Breast epithelium (tissue), 4 donors: ENCODE data around the gene MKRN1. TPM values are rescaled to one million over a fixed set of nuclear protein-coding genes. Genes with fewer than 3 reads are reported as not detected.
A peak's percentile ranks its signal among the peaks of the same experiment; 100 is the strongest.

Experiments used
- DNase-seq, 2 donors: peaks; one replicate each; pipeline ENCODE4 v3.0.0-alpha.2; 2019; ENCODE audit warnings: low spot score in 2 of 2
- H3K27ac ChIP-seq, 2 donors: fragments of 200-600 bp; sonication (generic) in 1 of 2; one replicate each; pipeline ENCODE4 v1.5.1; 2016 to 2019; ENCODE audit warnings: mild to moderate bottlenecking in 1 of 2
- H3K27me3 ChIP-seq, 2 donors: fragments of 200-600 bp; sonication (generic) in 1 of 2; one replicate each; pipeline versions ENCODE4 v1.5.1 to v1.6.0; 2017 to 2019; ENCODE audit warnings: control low read depth in 1 of 2, mild to moderate bottlenecking in 1 of 2
- H3K36me3 ChIP-seq: fragments of 200-600 bp; one replicate; pipeline ENCODE4 v1.5.1; 2019
- H3K4me1 ChIP-seq, 2 donors: fragments of 200-600 bp; sonication (generic); one replicate each; pipeline ENCODE4 v1.5.1; 2016 to 2019; ENCODE audit warnings: control low read depth in 1 of 2
- H3K4me3 ChIP-seq, 3 donors: fragments of 200-600 bp; sonication (generic); 1 replicate in 2 of 3; 2 replicates in 1 of 3; pipeline ENCODE4 v1.5.1; 2016 to 2019; ENCODE audit warnings: mild to moderate bottlenecking in 3 of 3, moderate library complexity in 2 of 3
- H3K9me3 ChIP-seq, 2 donors: fragments of 200-600 bp; sonication (generic) in 1 of 2; one replicate each; pipeline ENCODE4 v1.5.1; 2016 to 2019; ENCODE audit warnings: control low read depth in 1 of 2
- CTCF ChIP-seq, 3 donors: fragments of 450-650 bp; IDR thresholded peaks; one replicate each; pipeline ENCODE4 v1.5.1; 2016 to 2017; ENCODE audit warnings: antibody characterized with exemption in 3 of 3, mild to moderate bottlenecking in 3 of 3, moderate library complexity in 3 of 3
- POLR2A ChIP-seq: fragments of 450-650 bp; IDR thresholded peaks from one replicate; pipeline ENCODE4 v1.6.1; 2016; ENCODE audit warnings: antibody characterized with exemption, mild to moderate bottlenecking, moderate library complexity
- POLR2AphosphoS5 ChIP-seq, 3 donors: sonication (generic); formaldehyde crosslinking; IDR thresholded peaks; one replicate each; pipeline ENCODE4 v1.6.1; 2017; ENCODE audit warnings: antibody characterized with exemption in 3 of 3
- intact Hi-C: fragments of 100-400 bp; cut with DNase I; formaldehyde crosslinking; loops from one replicate; pipeline ENCODE4 v1.15.1; 2023; ENCODE audit warnings: low total_unique reads
- total RNA-seq, 3 donors: library from RNA; depleted of rRNA; stranded (reverse); fragments of >200 nt; gene quantifications; one replicate each; pipeline ENCODE4 v1.1.0, GENCODE V29; 2016

MKRN1 gene
- total RNA-seq, 3 donors from 2014 or later: 58.7 to 96.2 (median 85.0) TPM

- DNase-seq: no peak
- intact Hi-C loops: no loop called here
- no peak overlapping the region for H3K4me3 ChIP-seq
- H3K36me3 ChIP-seq: no peaks in the 10 kb centered on the region
- H3K9me3 ChIP-seq: no peaks in the 10 kb centered on the region
- H3K4me1 ChIP-seq: no peaks in the 10 kb centered on the region
- no peak for TF ChIP-seq CTCF (IDR thresholded peaks at IDR 0.05)
- H3K27ac ChIP-seq: no peak overlapping the region
- no peaks in the 10 kb centered on the region for H3K27me3 ChIP-seq
Measured at GRCh38 chr7:140484479-140484878, 5.2 kb upstream of the MKRN1 start.

GRCh38 chr7:140479739-140480084, 407 bp upstream of the MKRN1 start:
- no peak for DNase-seq
- Histone ChIP-seq H3K36me3 (no peaks in the 10 kb centered on the region), H3K9me3 (no peaks in the 10 kb centered on the region), H3K4me3 (peak overlapping the region; percentile 93 to 100 (median 99)), H3K27ac (peak overlapping the region; percentile 94 to 98), H3K27me3 (no peaks in the 10 kb centered on the region), H3K4me1 (no peaks in the 10 kb centered on the region)
- intact Hi-C loops: no loop called here
- TF ChIP-seq POLR2AphosphoS5 (IDR thresholded peaks at IDR 0.05): no peak
- TF ChIP-seq POLR2A: no peak

GRCh38 chr7:140478246-140479061, 851 bp downstream of the MKRN1 start:
- H3K36me3 ChIP-seq: no peaks in the 10 kb centered on the region
- intact Hi-C loops: no loop called here
- no peaks in the 10 kb centered on the region for H3K9me3 ChIP-seq
- no peaks in the 10 kb centered on the region for H3K4me1 ChIP-seq
- no peak for TF ChIP-seq CTCF (IDR thresholded peaks at IDR 0.05)
- no peak for TF ChIP-seq POLR2A
- no peak for TF ChIP-seq POLR2AphosphoS5 (IDR thresholded peaks at IDR 0.05)
- peak overlapping the region; percentile 94 to 98 for H3K27ac ChIP-seq
- DNase-seq: peak; percentile 23 to 54
- peak overlapping the region; percentile 93 to 100 (median 99) for H3K4me3 ChIP-seq
- no peaks in the 10 kb centered on the region for H3K27me3 ChIP-seq

GRCh38 chr7:140476698-140477261, 2.5 kb downstream of the MKRN1 start:
- Histone ChIP-seq H3K4me1 (no peaks in the 10 kb centered on the region), H3K9me3 (no peaks in the 10 kb centered on the region), H3K4me3 (no peak overlapping the region), H3K36me3 (no peaks in the 10 kb centered on the region), H3K27ac (no peak overlapping the region), H3K27me3 (no peaks in the 10 kb centered on the region)
- TF ChIP-seq CTCF (IDR thresholded peaks at IDR 0.05) (no peak), POLR2A (no peak), POLR2AphosphoS5 (IDR thresholded peaks at IDR 0.05) (no peak)
- intact Hi-C loops: no loop called here
- no peak for DNase-seq

- no peaks in the 10 kb centered on the region for H3K27me3 ChIP-seq
- H3K4me1 ChIP-seq: no peaks in the 10 kb centered on the region
- intact Hi-C loops: no loop called here
- H3K27ac ChIP-seq: no peak overlapping the region
- H3K9me3 ChIP-seq: no peaks in the 10 kb centered on the region
- no peak for DNase-seq
- H3K4me3 ChIP-seq: no peak overlapping the region
- TF ChIP-seq POLR2A (no peak), CTCF (IDR thresholded peaks at IDR 0.05) (peak in 2 of 3 donors; percentile 48 to 50), POLR2AphosphoS5 (IDR thresholded peaks at IDR 0.05) (no peak)
- H3K36me3 ChIP-seq: no peaks in the 10 kb centered on the region
Measured at GRCh38 chr7:140475747-140476333, 3.5 kb downstream of the MKRN1 start.
